ENCODE data around the gene ECHS1.

The ECHS1 gene

GRCh38 chr10:133385214-133385613, 12.1 kb upstream of the ECHS1 start:
- TF ChIP-seq, protein P1, sequence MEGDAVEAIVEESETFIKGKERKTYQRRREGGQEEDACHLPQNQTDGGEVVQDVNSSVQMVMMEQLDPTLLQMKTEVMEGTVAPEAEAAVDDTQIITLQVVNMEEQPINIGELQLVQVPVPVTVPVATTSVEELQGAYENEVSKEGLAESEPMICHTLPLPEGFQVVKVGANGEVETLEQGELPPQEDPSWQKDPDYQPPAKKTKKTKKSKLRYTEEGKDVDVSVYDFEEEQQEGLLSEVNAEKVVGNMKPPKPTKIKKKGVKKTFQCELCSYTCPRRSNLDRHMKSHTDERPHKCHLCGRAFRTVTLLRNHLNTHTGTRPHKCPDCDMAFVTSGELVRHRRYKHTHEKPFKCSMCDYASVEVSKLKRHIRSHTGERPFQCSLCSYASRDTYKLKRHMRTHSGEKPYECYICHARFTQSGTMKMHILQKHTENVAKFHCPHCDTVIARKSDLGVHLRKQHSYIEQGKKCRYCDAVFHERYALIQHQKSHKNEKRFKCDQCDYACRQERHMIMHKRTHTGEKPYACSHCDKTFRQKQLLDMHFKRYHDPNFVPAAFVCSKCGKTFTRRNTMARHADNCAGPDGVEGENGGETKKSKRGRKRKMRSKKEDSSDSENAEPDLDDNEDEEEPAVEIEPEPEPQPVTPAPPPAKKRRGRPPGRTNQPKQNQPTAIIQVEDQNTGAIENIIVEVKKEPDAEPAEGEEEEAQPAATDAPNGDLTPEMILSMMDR (IDR thresholded peaks at IDR 0.05; ENCODE audit: low read depth, low read length): no peak
- DNase-seq (ENCODE audit: low read depth in 2 of 2): no peak
- no peak overlapping the region for H3K4me3 ChIP-seq (replicated peaks in 1 of 2; ENCODE audit: low read depth in 2 of 2, low read length in 2 of 2)

- TF ChIP-seq, protein P1 (IDR thresholded peaks at IDR 0.05; ENCODE audit: low read depth, low read length): no peak
- H3K4me3 ChIP-seq (replicated peaks in 1 of 2; ENCODE audit: low read depth in 2 of 2, low read length in 2 of 2): no peak overlapping the region
- DNase-seq (ENCODE audit: low read depth in 2 of 2): no peak
Observed at GRCh38 chr10:133384071-133384470, 10.9 kb upstream of the ECHS1 start.

GRCh38 chr10:133383551-133383950, 10.4 kb upstream of the ECHS1 start:
- no peak for DNase-seq (ENCODE audit: low read depth in 2 of 2)
- no peak overlapping the region for H3K4me3 ChIP-seq (replicated peaks in 1 of 2; ENCODE audit: low read depth in 2 of 2, low read length in 2 of 2)
- TF ChIP-seq, protein P1 (IDR thresholded peaks at IDR 0.05; ENCODE audit: low read depth, low read length): no peak

- no peak for DNase-seq (ENCODE audit: low read depth in 2 of 2)
- TF ChIP-seq, protein P1 (IDR thresholded peaks at IDR 0.05; ENCODE audit: low read depth, low read length): no peak
Observed at GRCh38 chr10:133381036-133381435, 7.9 kb upstream of the ECHS1 start.

GRCh38 chr10:133379801-133380666, 6.9 kb upstream of the ECHS1 start:
- DNase-seq (ENCODE audit: low read depth in 2 of 2): no peak
- TF ChIP-seq, protein P1 (IDR thresholded peaks at IDR 0.05; ENCODE audit: low read depth, low read length): no peak
- H3K4me3 ChIP-seq (replicated peaks in 1 of 2; ENCODE audit: low read depth in 2 of 2, low read length in 2 of 2): peak overlapping the region; percentile 51 to 54

More at GRCh38 chr10:133381036-133381435, 7.9 kb upstream of the ECHS1 start:
- H3K4me3 ChIP-seq (replicated peaks in 1 of 2; ENCODE audit: low read depth in 2 of 2, low read length in 2 of 2): no peak overlapping the region

GRCh38 chr10:133379152-133379800, 6.1 kb upstream of the ECHS1 start, which contains the start of gene PAOX:
TSS of gene PAOX (plus strand) at chr10:133379262. CDS start at chr10:133379317, 55 bp downstream.
- DNase-seq (ENCODE audit: low read depth in 2 of 2): peak; percentile 59 to 78
- H3K4me3 ChIP-seq (replicated peaks in 1 of 2; ENCODE audit: low read depth in 2 of 2, low read length in 2 of 2): peak within 1 kb of the TSS; percentile 66 to 69
- TF ChIP-seq, protein P1 (IDR thresholded peaks at IDR 0.05; ENCODE audit: low read depth, low read length): no peak
